Measurements from ENCODE around the gene DNASE1.

The DNASE1 gene

DNA sequence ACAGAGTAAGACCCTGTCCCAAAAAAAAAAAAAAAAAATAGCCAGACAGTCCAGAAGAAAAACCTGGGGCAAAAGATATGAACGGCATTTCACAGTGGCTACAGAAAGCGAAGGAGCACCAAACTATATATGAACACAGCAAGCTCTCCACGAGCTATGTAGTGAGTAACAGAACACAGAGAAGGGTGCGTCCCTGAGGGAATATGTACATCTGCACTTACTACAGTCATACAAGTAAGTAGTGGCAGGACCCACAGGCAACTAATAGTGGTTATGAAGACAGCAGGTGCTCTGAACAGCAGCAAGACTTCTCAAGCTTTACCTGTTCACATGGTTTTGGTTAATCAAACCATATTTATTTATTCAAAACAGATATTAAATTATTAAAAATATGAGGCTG is 47.0 kb downstream of the DNASE1 start:
- DNase-seq = no peak

- no peak for DNase-seq
Measured at GRCh38 chr16:3702082-3702481, 47.6 kb downstream of the DNASE1 start.

GRCh38 chr16:3706253-3707012 is 51.9 kb downstream of the DNASE1 start:
- DNase-seq = no peak
